ENCODE results near the gene SBF2.
A peak's percentile ranks its signal among the peaks of the same experiment; 100 is the strongest.

Gene SBF2

DNA sequence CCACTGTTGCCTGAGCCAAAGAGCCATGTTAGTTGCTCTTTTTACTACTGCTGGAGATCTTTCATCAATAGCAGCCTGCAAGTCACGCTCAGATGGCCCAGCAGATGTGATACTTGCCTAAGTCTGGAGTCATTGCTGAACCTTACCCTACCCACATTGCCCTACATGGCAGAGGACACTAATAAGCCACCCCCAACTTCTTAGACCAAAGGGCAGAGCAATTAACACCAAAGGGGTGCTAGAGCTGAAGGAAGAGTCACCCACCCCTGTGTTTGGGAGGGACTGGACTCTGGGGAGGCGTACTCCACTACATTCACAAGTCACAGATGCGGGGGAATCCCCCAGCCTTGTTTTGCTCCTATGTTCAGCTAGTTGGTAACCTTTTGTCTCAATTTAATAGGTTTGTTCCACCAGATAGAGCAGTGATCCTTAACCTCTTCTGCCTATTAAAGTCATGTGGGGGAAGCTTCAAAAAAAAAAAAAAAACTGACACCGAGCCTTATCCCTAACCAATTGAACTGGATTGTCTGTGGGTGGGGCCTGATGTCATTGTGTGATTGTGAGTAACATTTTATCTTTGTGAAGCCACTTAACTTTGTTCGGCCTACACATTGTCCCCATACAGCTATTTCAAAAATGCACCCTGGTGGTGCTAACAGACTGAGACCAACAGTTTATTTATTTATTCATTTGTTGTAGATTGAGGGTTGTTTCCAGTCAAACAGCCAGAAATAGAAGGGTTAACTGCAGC, 23.9 kb upstream of the SBF2 start:
- DNase-seq (ENCODE audit: low read depth, low spot score), result no peak
- in situ Hi-C loops (cut with HindIII; ENCODE audit: low sequenced_read_pairs), result no loop called here
- H3K4me3 ChIP-seq (ENCODE audit: low read depth, low read length), result no peak overlapping the region
- TF ChIP-seq, protein P1, sequence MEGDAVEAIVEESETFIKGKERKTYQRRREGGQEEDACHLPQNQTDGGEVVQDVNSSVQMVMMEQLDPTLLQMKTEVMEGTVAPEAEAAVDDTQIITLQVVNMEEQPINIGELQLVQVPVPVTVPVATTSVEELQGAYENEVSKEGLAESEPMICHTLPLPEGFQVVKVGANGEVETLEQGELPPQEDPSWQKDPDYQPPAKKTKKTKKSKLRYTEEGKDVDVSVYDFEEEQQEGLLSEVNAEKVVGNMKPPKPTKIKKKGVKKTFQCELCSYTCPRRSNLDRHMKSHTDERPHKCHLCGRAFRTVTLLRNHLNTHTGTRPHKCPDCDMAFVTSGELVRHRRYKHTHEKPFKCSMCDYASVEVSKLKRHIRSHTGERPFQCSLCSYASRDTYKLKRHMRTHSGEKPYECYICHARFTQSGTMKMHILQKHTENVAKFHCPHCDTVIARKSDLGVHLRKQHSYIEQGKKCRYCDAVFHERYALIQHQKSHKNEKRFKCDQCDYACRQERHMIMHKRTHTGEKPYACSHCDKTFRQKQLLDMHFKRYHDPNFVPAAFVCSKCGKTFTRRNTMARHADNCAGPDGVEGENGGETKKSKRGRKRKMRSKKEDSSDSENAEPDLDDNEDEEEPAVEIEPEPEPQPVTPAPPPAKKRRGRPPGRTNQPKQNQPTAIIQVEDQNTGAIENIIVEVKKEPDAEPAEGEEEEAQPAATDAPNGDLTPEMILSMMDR (IDR thresholded peaks at IDR 0.05; ENCODE audit: low read depth, low read length), result no peak

DNA sequence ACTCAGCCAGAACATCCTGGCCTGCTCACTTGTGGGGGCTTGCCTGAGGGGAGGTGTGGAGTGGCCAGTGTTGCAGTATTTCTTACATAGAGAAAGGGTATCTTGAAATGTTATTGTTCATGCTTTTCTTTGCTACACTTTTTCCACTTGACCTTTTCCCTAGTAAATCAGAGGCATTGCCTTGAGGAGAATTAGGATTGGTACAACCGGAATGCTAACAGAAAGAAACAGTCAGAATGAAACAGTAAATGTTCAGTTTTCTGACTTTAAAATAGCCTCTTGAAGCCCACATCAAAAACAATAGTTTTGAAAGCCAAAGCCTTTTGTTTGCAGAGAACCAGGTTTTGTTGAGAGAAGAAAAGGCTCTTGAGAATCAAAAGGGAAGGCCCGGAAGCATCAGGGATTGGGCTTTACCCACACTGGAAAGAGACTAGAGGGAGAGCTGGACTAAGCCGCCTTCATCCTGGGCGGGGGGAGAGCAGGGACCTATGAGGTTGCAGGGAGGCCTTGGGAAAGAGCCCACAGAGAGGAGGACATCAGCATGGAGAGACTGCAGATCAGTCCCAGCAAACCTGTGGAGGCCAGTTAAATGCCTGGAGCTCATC, 23.2 kb upstream of the SBF2 start:
- no peak overlapping the region for H3K4me3 ChIP-seq (ENCODE audit: low read depth, low read length)
- TF ChIP-seq, protein P1 (IDR thresholded peaks at IDR 0.05; ENCODE audit: low read depth, low read length), result no peak
- in situ Hi-C loops (cut with HindIII; ENCODE audit: low sequenced_read_pairs), result no loop called here
- DNase-seq (ENCODE audit: low read depth, low spot score), result no peak

DNA sequence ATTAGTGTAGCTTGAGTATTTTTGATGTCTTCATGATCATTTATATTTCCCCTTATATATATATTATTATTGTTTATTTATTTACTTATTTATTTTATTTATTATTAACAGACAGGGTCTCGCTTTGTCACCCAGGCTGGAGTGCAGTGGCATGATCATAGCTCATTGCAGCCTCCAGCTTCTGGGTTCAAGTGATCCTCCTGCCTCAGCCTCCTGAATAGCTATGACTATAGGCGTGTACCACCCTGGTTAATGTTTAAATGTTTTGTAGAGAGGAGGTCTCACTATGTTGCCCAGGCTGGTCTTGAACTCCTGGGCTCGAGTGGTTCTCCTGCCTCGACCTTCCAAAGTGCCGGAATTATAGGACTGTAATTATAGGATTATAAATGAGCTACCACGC, 21.1 kb upstream of the SBF2 start:
- TF ChIP-seq, protein P1 (IDR thresholded peaks at IDR 0.05; ENCODE audit: low read depth, low read length), result no peak
- H3K4me3 ChIP-seq (ENCODE audit: low read depth, low read length), result no peak overlapping the region
- DNase-seq (ENCODE audit: low read depth, low spot score), result no peak
- in situ Hi-C loops (cut with HindIII; ENCODE audit: low sequenced_read_pairs), result no loop called here

DNA sequence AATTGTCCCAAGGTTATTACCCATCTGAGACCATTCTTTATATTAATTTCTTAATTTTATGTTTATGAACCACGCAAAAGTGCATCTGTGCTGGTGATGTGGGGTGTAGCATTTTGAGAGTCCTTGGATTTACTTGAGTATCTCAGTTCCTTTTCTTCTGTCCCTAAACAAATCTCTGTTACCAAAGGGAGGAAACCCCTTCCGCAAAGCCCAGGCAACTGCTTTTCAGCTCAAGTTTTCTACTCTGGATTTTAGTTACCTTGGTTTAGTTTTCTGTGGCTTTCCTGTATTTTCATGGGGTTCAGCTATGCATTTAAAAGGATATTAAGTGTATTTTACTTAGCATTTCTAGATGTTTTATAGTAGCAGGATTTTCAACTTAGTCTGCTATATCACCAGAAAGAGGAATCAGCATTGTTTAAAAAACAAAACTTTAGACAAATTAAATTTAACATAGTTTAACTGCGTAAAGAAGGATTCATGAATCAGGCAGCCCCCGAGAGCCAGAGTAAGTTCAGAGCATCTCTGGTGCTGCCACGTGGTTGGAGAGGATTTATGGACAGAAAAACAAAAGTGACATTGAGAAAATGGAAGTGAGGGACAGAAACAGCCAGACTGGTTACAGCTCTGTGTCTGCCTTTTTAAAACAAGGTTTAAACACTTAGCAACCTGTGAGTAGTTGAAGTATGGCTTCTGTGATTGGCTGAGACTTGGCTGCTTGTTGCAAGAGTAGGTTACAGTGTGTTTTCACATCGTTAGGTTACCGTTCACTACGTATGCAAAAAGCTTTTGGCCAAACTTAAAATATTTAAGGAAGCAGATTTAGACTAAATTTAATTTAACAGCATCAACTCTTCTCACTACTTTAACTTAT, 20.4 kb upstream of the SBF2 start:
- TF ChIP-seq, protein P1 (IDR thresholded peaks at IDR 0.05; ENCODE audit: low read depth, low read length), result no peak
- in situ Hi-C loops (cut with HindIII; ENCODE audit: low sequenced_read_pairs), result no loop called here
- H3K4me3 ChIP-seq (ENCODE audit: low read depth, low read length), result no peak overlapping the region
- DNase-seq (ENCODE audit: low read depth, low spot score), result peak; percentile 67

DNA sequence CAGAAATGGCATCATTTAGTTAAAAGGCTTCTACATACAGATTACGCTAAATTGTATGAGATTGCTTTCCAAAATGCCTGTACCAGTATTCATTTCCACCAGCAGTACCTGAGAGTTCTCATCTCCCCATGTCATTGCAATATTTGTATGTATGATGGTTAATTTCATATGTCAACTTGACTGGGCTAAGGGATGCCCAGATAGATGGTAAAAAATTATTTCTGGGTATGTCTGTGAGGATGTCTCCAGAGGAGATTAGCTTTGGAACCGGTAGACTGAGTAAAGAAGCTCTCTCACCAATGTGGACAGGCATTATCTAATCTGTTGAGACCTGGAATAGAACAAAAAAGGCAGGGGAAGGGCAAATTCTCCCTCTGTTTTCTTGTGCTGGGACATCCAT, 17.8 kb upstream of the SBF2 start:
- no peak for DNase-seq (ENCODE audit: low read depth, low spot score)
- in situ Hi-C loops (cut with HindIII; ENCODE audit: low sequenced_read_pairs), result no loop called here
- H3K4me3 ChIP-seq (ENCODE audit: low read depth, low read length), result no peak overlapping the region
- TF ChIP-seq, protein P1 (IDR thresholded peaks at IDR 0.05; ENCODE audit: low read depth, low read length), result no peak

DNA sequence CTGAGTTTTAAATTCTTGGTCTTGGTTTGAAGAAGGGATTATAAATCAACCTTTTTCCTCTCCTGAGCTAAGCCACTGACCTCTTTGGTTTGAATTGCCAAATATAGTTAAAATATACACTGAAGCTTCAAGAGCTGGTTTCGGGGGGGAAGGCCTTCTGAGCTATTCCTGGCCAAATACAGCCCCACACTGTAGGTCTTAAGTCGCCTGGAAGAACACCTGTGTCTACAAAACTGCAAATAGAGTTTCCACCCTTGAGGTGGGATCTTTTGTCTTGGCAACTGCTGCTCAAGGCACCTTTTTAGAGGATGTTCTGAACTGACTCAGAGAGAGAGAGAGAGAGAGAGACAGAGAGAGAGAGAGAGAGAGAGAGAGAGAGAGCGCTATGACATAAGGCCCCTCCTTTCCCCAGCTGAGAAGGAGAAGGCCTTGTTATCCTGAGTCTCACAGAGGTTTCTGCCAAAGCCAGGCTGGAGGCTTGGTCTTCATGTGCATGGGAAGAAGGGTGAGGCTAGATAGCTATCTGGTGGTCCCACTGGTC, 16.4 kb upstream of the SBF2 start:
- in situ Hi-C loops (cut with HindIII; ENCODE audit: low sequenced_read_pairs), result no loop called here
- TF ChIP-seq, protein P1 (IDR thresholded peaks at IDR 0.05; ENCODE audit: low read depth, low read length), result no peak
- no peak overlapping the region for H3K4me3 ChIP-seq (ENCODE audit: low read depth, low read length)

More for the DNA sequence above, 16.4 kb upstream of the SBF2 start:
- peak; percentile 56 for DNase-seq (ENCODE audit: low read depth, low spot score)

All from astrocyte of the spinal cord (primary cell).